ENCODE measurements around the gene RSBN1L. TPM values are rescaled to one million over a fixed set of nuclear protein-coding genes. Genes with fewer than 3 reads are reported as not detected.

Gene RSBN1L
- total and polyA plus RNA-seq, 2 donors (not counting 1 experiment from before 2014, with no cell fraction given), result 12.0 to 19.7 TPM

GRCh38 chr7:77655356-77655755 is 40.9 kb upstream of the RSBN1L start:
- TF ChIP-seq, protein P1, sequence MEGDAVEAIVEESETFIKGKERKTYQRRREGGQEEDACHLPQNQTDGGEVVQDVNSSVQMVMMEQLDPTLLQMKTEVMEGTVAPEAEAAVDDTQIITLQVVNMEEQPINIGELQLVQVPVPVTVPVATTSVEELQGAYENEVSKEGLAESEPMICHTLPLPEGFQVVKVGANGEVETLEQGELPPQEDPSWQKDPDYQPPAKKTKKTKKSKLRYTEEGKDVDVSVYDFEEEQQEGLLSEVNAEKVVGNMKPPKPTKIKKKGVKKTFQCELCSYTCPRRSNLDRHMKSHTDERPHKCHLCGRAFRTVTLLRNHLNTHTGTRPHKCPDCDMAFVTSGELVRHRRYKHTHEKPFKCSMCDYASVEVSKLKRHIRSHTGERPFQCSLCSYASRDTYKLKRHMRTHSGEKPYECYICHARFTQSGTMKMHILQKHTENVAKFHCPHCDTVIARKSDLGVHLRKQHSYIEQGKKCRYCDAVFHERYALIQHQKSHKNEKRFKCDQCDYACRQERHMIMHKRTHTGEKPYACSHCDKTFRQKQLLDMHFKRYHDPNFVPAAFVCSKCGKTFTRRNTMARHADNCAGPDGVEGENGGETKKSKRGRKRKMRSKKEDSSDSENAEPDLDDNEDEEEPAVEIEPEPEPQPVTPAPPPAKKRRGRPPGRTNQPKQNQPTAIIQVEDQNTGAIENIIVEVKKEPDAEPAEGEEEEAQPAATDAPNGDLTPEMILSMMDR (conservative IDR thresholded peaks at IDR 0.05 in 1 of 2, IDR thresholded peaks at IDR 0.05 in 1 of 2; ENCODE audit: low read depth in 1 of 2, low read length in 2 of 2), result no peak
- no peak for TF ChIP-seq EZH2 (IDR thresholded peaks at IDR 0.05; ENCODE audit: low read length, missing control alignments)
- Histone ChIP-seq H3K36me3 (ENCODE audit: control insufficient read depth, insufficient read depth, low read length) (no peaks in the 10 kb centered on the region), H3K9ac (ENCODE audit: insufficient read depth, low read length) (no peak overlapping the region), H3K27ac (ENCODE audit: insufficient read depth, low read length) (no peak overlapping the region), H3K4me1 (ENCODE audit: control insufficient read depth, extremely low read depth, insufficient read depth, low read length) (no peaks in the 10 kb centered on the region), H4K20me1 (ENCODE audit: control insufficient read depth, extremely low read depth, insufficient read depth, low read length) (no peaks in the 10 kb centered on the region), H3K27me3 (ENCODE audit: control insufficient read depth, insufficient read depth, low read length) (no peaks in the 10 kb centered on the region), H3K4me3 (replicated peaks in 1 of 4; ENCODE audit: control extremely low read depth in 1 of 4, insufficient read depth in 1 of 4, low read depth in 3 of 4, low read length in 4 of 4) (no peak overlapping the region), H3K4me2 (ENCODE audit: extremely low read depth, insufficient read depth, low read length) (no peak overlapping the region), H3K79me2 (ENCODE audit: control insufficient read depth, insufficient read depth, low read length) (no peaks in the 10 kb centered on the region), H2AFZ (ENCODE audit: low read length) (no peak overlapping the region), H3K9me3 (ENCODE audit: control insufficient read depth, insufficient read depth, low read depth, low read length) (no peaks in the 10 kb centered on the region)
- no peak for DNase-seq (ENCODE audit: low read depth in 2 of 2)

- H3K4me2 ChIP-seq (ENCODE audit: extremely low read depth, insufficient read depth, low read length), result no peak overlapping the region
- H4K20me1 ChIP-seq (ENCODE audit: control insufficient read depth, extremely low read depth, insufficient read depth, low read length), result no peaks in the 10 kb centered on the region
- no peaks in the 10 kb centered on the region for H3K9me3 ChIP-seq (ENCODE audit: control insufficient read depth, insufficient read depth, low read depth, low read length)
- no peak overlapping the region for H3K27ac ChIP-seq (ENCODE audit: insufficient read depth, low read length)
- DNase-seq (ENCODE audit: low read depth in 2 of 2), result peak in 1 of 2 donors; percentile 51
- TF ChIP-seq, protein P1 (conservative IDR thresholded peaks at IDR 0.05 in 1 of 2, IDR thresholded peaks at IDR 0.05 in 1 of 2; ENCODE audit: low read depth in 1 of 2, low read length in 2 of 2), result no peak
- no peak for TF ChIP-seq EZH2 (IDR thresholded peaks at IDR 0.05; ENCODE audit: low read length, missing control alignments)
- no peak overlapping the region for H3K9ac ChIP-seq (ENCODE audit: insufficient read depth, low read length)
- no peaks in the 10 kb centered on the region for H3K36me3 ChIP-seq (ENCODE audit: control insufficient read depth, insufficient read depth, low read length)
- no peaks in the 10 kb centered on the region for H3K27me3 ChIP-seq (ENCODE audit: control insufficient read depth, insufficient read depth, low read length)
- no peak overlapping the region for H2AFZ ChIP-seq (ENCODE audit: low read length)
- no peaks in the 10 kb centered on the region for H3K79me2 ChIP-seq (ENCODE audit: control insufficient read depth, insufficient read depth, low read length)
- H3K4me1 ChIP-seq (ENCODE audit: control insufficient read depth, extremely low read depth, insufficient read depth, low read length), result no peaks in the 10 kb centered on the region
- no peak overlapping the region for H3K4me3 ChIP-seq (replicated peaks in 1 of 4; ENCODE audit: control extremely low read depth in 1 of 4, insufficient read depth in 1 of 4, low read depth in 3 of 4, low read length in 4 of 4)
Measured at GRCh38 chr7:77655836-77656455, 40.3 kb upstream of the RSBN1L start.

- H3K36me3 ChIP-seq (ENCODE audit: control insufficient read depth, insufficient read depth, low read length), result no peaks in the 10 kb centered on the region
- H3K27me3 ChIP-seq (ENCODE audit: control insufficient read depth, insufficient read depth, low read length), result no peaks in the 10 kb centered on the region
- TF ChIP-seq, protein P1 (conservative IDR thresholded peaks at IDR 0.05 in 1 of 2, IDR thresholded peaks at IDR 0.05 in 1 of 2; ENCODE audit: low read depth in 1 of 2, low read length in 2 of 2), result peak; percentile 26 to 47
- no peak for TF ChIP-seq EZH2 (IDR thresholded peaks at IDR 0.05; ENCODE audit: low read length, missing control alignments)
- H3K27ac ChIP-seq (ENCODE audit: insufficient read depth, low read length), result no peak overlapping the region
- H4K20me1 ChIP-seq (ENCODE audit: control insufficient read depth, extremely low read depth, insufficient read depth, low read length), result no peaks in the 10 kb centered on the region
- H3K4me3 ChIP-seq (replicated peaks in 1 of 4; ENCODE audit: control extremely low read depth in 1 of 4, insufficient read depth in 1 of 4, low read depth in 3 of 4, low read length in 4 of 4), result no peak overlapping the region
- no peaks in the 10 kb centered on the region for H3K4me1 ChIP-seq (ENCODE audit: control insufficient read depth, extremely low read depth, insufficient read depth, low read length)
- no peaks in the 10 kb centered on the region for H3K9me3 ChIP-seq (ENCODE audit: control insufficient read depth, insufficient read depth, low read depth, low read length)
- no peak overlapping the region for H2AFZ ChIP-seq (ENCODE audit: low read length)
- no peak overlapping the region for H3K4me2 ChIP-seq (ENCODE audit: extremely low read depth, insufficient read depth, low read length)
- peak; percentile 22 to 61 for DNase-seq (ENCODE audit: low read depth in 2 of 2)
- no peaks in the 10 kb centered on the region for H3K79me2 ChIP-seq (ENCODE audit: control insufficient read depth, insufficient read depth, low read length)
- no peak overlapping the region for H3K9ac ChIP-seq (ENCODE audit: insufficient read depth, low read length)
Measured at GRCh38 chr7:77657427-77658224, 38.6 kb upstream of the RSBN1L start.

Data from fibroblast of lung (primary cell).